WTC11 (cell line): ENCODE data around the gene VSNL1. TPM values are rescaled to one million over a fixed set of nuclear protein-coding genes. Genes with fewer than 3 reads are reported as not detected.

Experiments
- ATAC-seq: fragments of 200-7000 bp; cut with Tn5 transposase; 2 replicates; pipeline ENCODE4 v1.10.0; 2021; ENCODE audit warnings: mild to moderate bottlenecking, moderate library complexity
- CTCF ChIA-PET: fragments of 300-600 bp; sonication (Branson Sonifier 250); formaldehyde crosslinking; loops from one replicate; lab custom pipeline; 2021; ENCODE audit warnings: antibody characterized with exemption; lab: Charles Lee
- POLR2A ChIA-PET: fragments of 350-600 bp; sonication (Branson Sonifier 250); formaldehyde crosslinking; loops from one replicate; lab custom pipeline; 2021; ENCODE audit warnings: antibody characterized with exemption; lab: Charles Lee
- DNase-seq: peaks from one replicate; pipeline ENCODE4 v3.0.0; 2021; ENCODE audit warnings: low spot score
- H3K27ac Mint-ChIP-seq: 2 replicates; pipeline ENCODE4 v1.8.0; 2021; ENCODE audit warnings: mixed read lengths
- H3K27me3 Mint-ChIP-seq: 2 replicates; pipeline ENCODE4 v1.8.0; 2021; ENCODE audit warnings: low read depth, mild to moderate bottlenecking, moderate library complexity, mixed read lengths
- H3K36me3 Mint-ChIP-seq: 2 replicates; pipeline ENCODE4 v1.8.0; 2021; ENCODE audit warnings: mixed read lengths
- H3K4me1 Mint-ChIP-seq: 2 replicates; pipeline ENCODE4 v1.8.0; 2022; ENCODE audit warnings: mixed read lengths
- H3K4me3 Mint-ChIP-seq: 2 replicates; pipeline ENCODE4 v1.8.0; 2021; ENCODE audit warnings: mild to moderate bottlenecking, moderate library complexity, mixed read lengths
- H3K9me3 Mint-ChIP-seq: 2 replicates; pipeline ENCODE4 v1.8.0; 2021; ENCODE audit warnings: mixed read lengths
- ATF1 ChIP-seq: sonication (generic); formaldehyde crosslinking; IDR thresholded peaks from 2 replicates; pipeline ENCODE4 v1.8.1; 2023; ENCODE audit warnings: mild to moderate bottlenecking, moderate library complexity, missing genetic modification reagents
- CDX4 ChIP-seq: fragments of 250-450 bp; sonication (Bioruptor Pico); IDR thresholded peaks from 2 replicates; pipeline ENCODE4 v1.9.0; 2021; ENCODE audit warnings: moderate library complexity, mild to moderate bottlenecking, inconsistent platforms, borderline replicate concordance
- CREM ChIP-seq: sonication (generic); formaldehyde crosslinking; IDR thresholded peaks from 2 replicates; pipeline ENCODE4 v1.8.1; 2022; ENCODE audit warnings: mild to moderate bottlenecking, missing genetic modification reagents, moderate library complexity
- E2F4 ChIP-seq: sonication (generic); formaldehyde crosslinking; IDR thresholded peaks from 2 replicates; pipeline ENCODE4 v1.8.1; 2022; ENCODE audit warnings: low read depth, mild to moderate bottlenecking, moderate library complexity, missing genetic modification reagents, borderline replicate concordance
- E2F5 ChIP-seq: sonication (generic); formaldehyde crosslinking; IDR thresholded peaks from 2 replicates; pipeline ENCODE4 v1.8.1; 2022; ENCODE audit warnings: mild to moderate bottlenecking, moderate library complexity, missing genetic modification reagents
- ESRRA ChIP-seq: sonication (generic); formaldehyde crosslinking; IDR thresholded peaks from 2 replicates; pipeline ENCODE4 v1.8.1; 2022; ENCODE audit warnings: mild to moderate bottlenecking, missing genetic modification reagents, borderline replicate concordance
- FOXP1 ChIP-seq: sonication (generic); formaldehyde crosslinking; IDR thresholded peaks from 2 replicates; pipeline ENCODE4 v1.8.0; 2022; ENCODE audit warnings: missing genetic modification reagents, mild to moderate bottlenecking, moderate library complexity, borderline replicate concordance
- JAZF1 ChIP-seq: fragments of 250-450 bp; sonication (Bioruptor Pico); IDR thresholded peaks from 2 replicates; pipeline ENCODE4 v1.9.0; 2021; ENCODE audit warnings: moderate library complexity, mild to moderate bottlenecking, inconsistent platforms
- NFATC4 ChIP-seq: fragments of 250-450 bp; sonication (Bioruptor Pico); IDR thresholded peaks from 2 replicates; pipeline ENCODE4 v1.9.0; 2021; ENCODE audit warnings: mild to moderate bottlenecking
- NR2C2 ChIP-seq: sonication (generic); formaldehyde crosslinking; IDR thresholded peaks from 2 replicates; pipeline ENCODE4 v1.8.0; 2022; ENCODE audit warnings: mild to moderate bottlenecking, missing genetic modification reagents
- PREB ChIP-seq: sonication (generic); formaldehyde crosslinking; IDR thresholded peaks from 2 replicates; pipeline ENCODE4 v1.8.1; 2022; ENCODE audit warnings: mild to moderate bottlenecking, missing genetic modification reagents, moderate library complexity, borderline replicate concordance
- SMAD4 ChIP-seq: sonication (generic); formaldehyde crosslinking; IDR thresholded peaks from 2 replicates; pipeline ENCODE4 v1.8.0; 2022; ENCODE audit warnings: mild to moderate bottlenecking, missing genetic modification reagents
- SOX15 ChIP-seq: fragments of 250-450 bp; sonication (Bioruptor Pico); IDR thresholded peaks from 2 replicates; pipeline ENCODE4 v1.9.0; 2021; ENCODE audit warnings: mild to moderate bottlenecking
- SP1 ChIP-seq: sonication (generic); formaldehyde crosslinking; conservative IDR thresholded peaks from 2 replicates; pipeline ENCODE4 v1.8.1; 2022; ENCODE audit warnings: missing genetic modification reagents
- TCF7 ChIP-seq: sonication (generic); formaldehyde crosslinking; IDR thresholded peaks from 2 replicates; pipeline ENCODE4 v1.8.0; 2022; ENCODE audit warnings: mild to moderate bottlenecking, low read depth, missing genetic modification reagents, moderate library complexity
- TP53 ChIP-seq: sonication (generic); formaldehyde crosslinking; IDR thresholded peaks from 2 replicates; pipeline ENCODE4 v1.8.1; 2023; ENCODE audit warnings: mild to moderate bottlenecking, missing genetic modification reagents
- ZBTB43 ChIP-seq: sonication (generic); formaldehyde crosslinking; IDR thresholded peaks from 2 replicates; pipeline ENCODE4 v1.8.1; 2023; ENCODE audit warnings: mild to moderate bottlenecking, missing genetic modification reagents
- ZNF532 ChIP-seq: fragments of 250-450 bp; sonication (Bioruptor Pico); IDR thresholded peaks from 2 replicates; pipeline ENCODE4 v1.9.0; 2021; ENCODE audit warnings: mild to moderate bottlenecking, borderline replicate concordance
- ZNF671 ChIP-seq: fragments of 250-450 bp; sonication (Bioruptor Pico); IDR thresholded peaks from 2 replicates; pipeline ENCODE4 v1.8.0; 2021; ENCODE audit warnings: mild to moderate bottlenecking
- ZSCAN18 ChIP-seq: fragments of 250-450 bp; sonication (Bioruptor Pico); IDR thresholded peaks from 2 replicates; pipeline ENCODE4 v2.1.2; 2022; ENCODE audit warnings: mild to moderate bottlenecking, moderate library complexity
- total RNA-seq: library from RNA; stranded (reverse); gene quantifications from 3 replicates; pipeline ENCODE4 v1.2.3, GENCODE V29; 2021

The VSNL1 gene
- total RNA-seq, 1 experiment from 2014 or later = 78.4 TPM

- no peak for ATAC-seq
- no peak overlapping the region for H3K27ac Mint-ChIP-seq
- ChIA-PET POLR2A (no interaction called here), CTCF (interaction anchor here (5.6 kb wide), 1 partner anchor 12 kb away, joined by 31 read pairs; no protein-coding TSS in a partner anchor)
- peaks cover 8% of the 10 kb centered on the region; the same call in 1 of the 2 replicates for H3K4me1 Mint-ChIP-seq
- H3K4me3 Mint-ChIP-seq = no peak overlapping the region
- TF ChIP-seq ZBTB43 (CRISPR knock-in tag) (no peak), PREB (no peak), CDX4 (CRISPR knock-in tag) (no peak), NFATC4 (CRISPR knock-in tag) (no peak), ZNF532 (CRISPR knock-in tag) (no peak), TP53 (CRISPR knock-in tag) (no peak), E2F4 (CRISPR knock-in tag) (no peak), CREM (CRISPR knock-in tag) (no peak)
- no peaks in the 10 kb centered on the region for H3K27me3 Mint-ChIP-seq
- no peak for DNase-seq
- no peaks in the 10 kb centered on the region for H3K9me3 Mint-ChIP-seq
- H3K36me3 Mint-ChIP-seq = peaks cover 26% of the 10 kb centered on the region
Measured at GRCh38 chr2:17657759-17658158, 117.3 kb downstream of the VSNL1 start.

- Mint-ChIP-seq H3K27me3 (no peaks in the 10 kb centered on the region), H3K4me3 (no peak overlapping the region), H3K4me1 (peaks cover 8% of the 10 kb centered on the region; the same call in 1 of the 2 replicates), H3K27ac (no peak overlapping the region), H3K36me3 (peaks cover 30% of the 10 kb centered on the region)
- TF ChIP-seq SOX15 (CRISPR knock-in tag) (no peak), ESRRA (no peak), TCF7 (no peak), JAZF1 (CRISPR knock-in tag) (no peak), ZNF671 (CRISPR knock-in tag) (no peak), SMAD4 (CRISPR knock-in tag) (no peak), NR2C2 (CRISPR knock-in tag) (no peak), SP1 (no peak), E2F5 (no peak), ZSCAN18 (CRISPR knock-in tag) (no peak), FOXP1 (CRISPR knock-in tag) (no peak), ATF1 (CRISPR knock-in tag) (no peak)
- TF ChIP-seq, all 79 proteins: peak for 0
- ATAC-seq (no peak), DNase-seq (no peak)
- H3K9me3 Mint-ChIP-seq = no peaks in the 10 kb centered on the region
- POLR2A ChIA-PET = no interaction called here
- CTCF ChIA-PET = interaction anchor here (5.6 kb wide), 1 partner anchor 13 kb away, joined by 31 read pairs; no protein-coding TSS in a partner anchor
Measured at GRCh38 chr2:17658251-17658843, 117.9 kb downstream of the VSNL1 start.
